Measurements from ENCODE around the gene POTEI. TPM values are rescaled to one million over a fixed set of nuclear protein-coding genes. Genes with fewer than 3 reads are reported as not detected.
"Not testable (repeated sequence)": the region's sequence is repeated elsewhere in the genome, so short reads cannot be mapped to it uniquely, and the experiment has no call there.

POTEI gene
- total RNA-seq (not detected), polyA plus RNA-seq (not detected)

GRCh38 chr2:130509228-130509627, at the start of gene POTEI:
POTEI (minus strand) TSS chr2:130509328; CDS start chr2:130509235, 93 bp downstream.
- not testable (repeated sequence) for H3K9me3 Mint-ChIP-seq; H3K36me3 Mint-ChIP-seq; H3K9me3 ChIP-seq (ENCODE audit: control insufficient read depth in 2 of 2, low read length in 2 of 2); H3K27me3 Mint-ChIP-seq; H3K27ac ChIP-seq (ENCODE audit: insufficient read depth, low read length, poor library complexity, severe bottlenecking); H3K4me3 Mint-ChIP-seq; H3K4me3 ChIP-seq (ENCODE audit: low read depth, low read length); H3K36me3 ChIP-seq (ENCODE audit: control insufficient read depth, insufficient read depth, low read length); H3K27me3 ChIP-seq (ENCODE audit: control insufficient read depth, insufficient read depth, low read length); H3K4me1 ChIP-seq (ENCODE audit: control insufficient read depth, insufficient read depth, low read length, poor library complexity, severe bottlenecking); H3K4me1 Mint-ChIP-seq; DNase-seq; ATAC-seq (ENCODE audit: low read depth in 2 of 2); H3K27ac Mint-ChIP-seq

- not testable (repeated sequence) for H3K4me1 ChIP-seq (ENCODE audit: control insufficient read depth, insufficient read depth, low read length, poor library complexity, severe bottlenecking); H3K27ac ChIP-seq (ENCODE audit: insufficient read depth, low read length, poor library complexity, severe bottlenecking); H3K9me3 Mint-ChIP-seq; H3K27me3 Mint-ChIP-seq; H3K27me3 ChIP-seq (ENCODE audit: control insufficient read depth, insufficient read depth, low read length); H3K36me3 ChIP-seq (ENCODE audit: control insufficient read depth, insufficient read depth, low read length); H3K27ac Mint-ChIP-seq; H3K4me1 Mint-ChIP-seq; H3K4me3 Mint-ChIP-seq; H3K36me3 Mint-ChIP-seq; ATAC-seq (ENCODE audit: low read depth in 2 of 2); H3K9me3 ChIP-seq (ENCODE audit: control insufficient read depth in 2 of 2, low read length in 2 of 2); H3K4me3 ChIP-seq (ENCODE audit: low read depth, low read length); DNase-seq
Measured at GRCh38 chr2:130556441-130556840, 47.3 kb upstream of the POTEI start.

GRCh38 chr2:130554178-130554577, 45.0 kb upstream of the POTEI start:
- not testable (repeated sequence) for DNase-seq; H3K27me3 Mint-ChIP-seq; H3K9me3 ChIP-seq (ENCODE audit: control insufficient read depth in 2 of 2, low read length in 2 of 2); H3K4me3 Mint-ChIP-seq; H3K4me1 ChIP-seq (ENCODE audit: control insufficient read depth, insufficient read depth, low read length, poor library complexity, severe bottlenecking); H3K36me3 ChIP-seq (ENCODE audit: control insufficient read depth, insufficient read depth, low read length); H3K9me3 Mint-ChIP-seq; H3K27ac Mint-ChIP-seq; H3K27ac ChIP-seq (ENCODE audit: insufficient read depth, low read length, poor library complexity, severe bottlenecking); H3K36me3 Mint-ChIP-seq; H3K27me3 ChIP-seq (ENCODE audit: control insufficient read depth, insufficient read depth, low read length); ATAC-seq (ENCODE audit: low read depth in 2 of 2); H3K4me1 Mint-ChIP-seq; H3K4me3 ChIP-seq (ENCODE audit: low read depth, low read length)

GRCh38 chr2:130549475-130549874, 40.3 kb upstream of the POTEI start:
- not testable (repeated sequence) for DNase-seq; H3K9me3 Mint-ChIP-seq; H3K4me3 Mint-ChIP-seq; H3K4me1 Mint-ChIP-seq; H3K4me1 ChIP-seq (ENCODE audit: control insufficient read depth, insufficient read depth, low read length, poor library complexity, severe bottlenecking); H3K27ac ChIP-seq (ENCODE audit: insufficient read depth, low read length, poor library complexity, severe bottlenecking); ATAC-seq (ENCODE audit: low read depth in 2 of 2); H3K27me3 ChIP-seq (ENCODE audit: control insufficient read depth, insufficient read depth, low read length); H3K4me3 ChIP-seq (ENCODE audit: low read depth, low read length); H3K9me3 ChIP-seq (ENCODE audit: control insufficient read depth in 2 of 2, low read length in 2 of 2); H3K36me3 ChIP-seq (ENCODE audit: control insufficient read depth, insufficient read depth, low read length); H3K27ac Mint-ChIP-seq; H3K36me3 Mint-ChIP-seq; H3K27me3 Mint-ChIP-seq

DNA sequence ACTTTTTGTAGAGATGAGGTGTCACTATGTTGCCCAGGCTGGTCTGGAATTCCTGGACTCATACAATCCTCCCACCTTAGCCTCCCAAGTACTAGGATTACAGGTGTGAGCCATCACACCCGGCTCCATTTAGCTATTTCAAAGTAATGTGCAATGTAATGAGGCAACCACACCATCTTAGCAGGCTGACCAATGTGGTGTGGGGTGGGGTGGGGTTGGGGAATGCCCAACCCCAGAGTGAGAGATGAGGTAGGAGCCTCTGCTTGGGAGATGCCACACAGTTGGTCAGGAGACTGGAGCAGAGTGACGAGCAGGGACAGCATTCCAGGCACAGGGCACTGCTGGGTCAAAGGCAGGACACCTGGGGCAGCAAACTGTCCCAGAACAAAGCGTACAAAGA, 39.3 kb upstream of the POTEI start:
- H3K27me3 Mint-ChIP-seq; H3K4me1 ChIP-seq (ENCODE audit: control insufficient read depth, insufficient read depth, low read length, poor library complexity, severe bottlenecking); H3K4me1 Mint-ChIP-seq; H3K27ac Mint-ChIP-seq; H3K4me3 Mint-ChIP-seq; H3K36me3 Mint-ChIP-seq; H3K9me3 Mint-ChIP-seq; ATAC-seq (ENCODE audit: low read depth in 2 of 2); H3K27me3 ChIP-seq (ENCODE audit: control insufficient read depth, insufficient read depth, low read length); DNase-seq; H3K4me3 ChIP-seq (ENCODE audit: low read depth, low read length); H3K36me3 ChIP-seq (ENCODE audit: control insufficient read depth, insufficient read depth, low read length); H3K27ac ChIP-seq (ENCODE audit: insufficient read depth, low read length, poor library complexity, severe bottlenecking); H3K9me3 ChIP-seq (ENCODE audit: control insufficient read depth in 2 of 2, low read length in 2 of 2): not testable (repeated sequence)

- H3K4me3 ChIP-seq (ENCODE audit: low read depth, low read length); H3K27ac ChIP-seq (ENCODE audit: insufficient read depth, low read length, poor library complexity, severe bottlenecking); DNase-seq; H3K4me1 Mint-ChIP-seq; H3K4me3 Mint-ChIP-seq; H3K9me3 Mint-ChIP-seq; H3K9me3 ChIP-seq (ENCODE audit: control insufficient read depth in 2 of 2, low read length in 2 of 2); H3K27me3 ChIP-seq (ENCODE audit: control insufficient read depth, insufficient read depth, low read length); H3K27me3 Mint-ChIP-seq; H3K27ac Mint-ChIP-seq; H3K36me3 ChIP-seq (ENCODE audit: control insufficient read depth, insufficient read depth, low read length); H3K36me3 Mint-ChIP-seq; H3K4me1 ChIP-seq (ENCODE audit: control insufficient read depth, insufficient read depth, low read length, poor library complexity, severe bottlenecking); ATAC-seq (ENCODE audit: low read depth in 2 of 2): not testable (repeated sequence)
Measured at GRCh38 chr2:130544978-130545377, 35.9 kb upstream of the POTEI start.

DNA sequence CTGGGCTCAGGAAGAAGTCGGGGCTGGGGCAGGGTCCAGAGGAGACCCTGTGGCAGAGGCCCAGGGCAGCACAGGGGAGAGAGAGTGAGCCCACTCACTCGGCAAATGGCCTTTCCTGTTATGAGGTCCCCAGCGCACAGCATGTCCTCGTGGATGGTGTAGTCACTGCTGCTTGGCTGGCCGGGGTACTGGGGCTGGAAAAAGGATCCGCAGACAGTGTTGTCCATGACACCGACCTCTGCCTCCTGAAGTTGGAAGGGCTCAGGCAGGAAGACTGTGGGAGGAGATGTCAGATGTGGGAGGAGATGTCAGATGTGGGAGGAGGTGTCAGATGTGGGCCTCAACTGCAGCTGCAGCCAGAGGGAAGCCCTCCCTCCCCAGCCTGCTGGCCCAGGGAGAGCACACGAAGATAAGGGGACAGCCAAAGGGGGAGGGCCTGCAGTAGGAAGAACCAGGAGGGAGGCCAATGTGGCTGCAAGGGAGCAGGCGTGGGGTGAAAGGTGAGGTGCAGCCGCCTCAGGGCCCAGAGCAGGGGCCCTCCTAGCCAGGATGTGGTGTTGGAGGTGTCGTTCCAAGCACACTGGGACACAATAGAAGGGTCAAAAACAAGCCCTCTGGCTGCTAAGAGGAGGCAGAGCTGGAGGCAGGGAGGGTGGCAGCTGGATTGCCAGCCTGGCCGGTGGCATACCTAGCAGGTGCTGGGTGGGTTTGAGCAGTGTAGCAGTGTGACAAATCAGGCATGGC, 34.8 kb upstream of the POTEI start:
- not testable (repeated sequence) for H3K36me3 ChIP-seq (ENCODE audit: control insufficient read depth, insufficient read depth, low read length); H3K4me3 ChIP-seq (ENCODE audit: low read depth, low read length); H3K27me3 ChIP-seq (ENCODE audit: control insufficient read depth, insufficient read depth, low read length); H3K27me3 Mint-ChIP-seq; H3K9me3 Mint-ChIP-seq; H3K27ac Mint-ChIP-seq; H3K27ac ChIP-seq (ENCODE audit: insufficient read depth, low read length, poor library complexity, severe bottlenecking); H3K36me3 Mint-ChIP-seq; ATAC-seq (ENCODE audit: low read depth in 2 of 2); DNase-seq; H3K9me3 ChIP-seq (ENCODE audit: control insufficient read depth in 2 of 2, low read length in 2 of 2); H3K4me1 Mint-ChIP-seq; H3K4me3 Mint-ChIP-seq; H3K4me1 ChIP-seq (ENCODE audit: control insufficient read depth, insufficient read depth, low read length, poor library complexity, severe bottlenecking)

DNA sequence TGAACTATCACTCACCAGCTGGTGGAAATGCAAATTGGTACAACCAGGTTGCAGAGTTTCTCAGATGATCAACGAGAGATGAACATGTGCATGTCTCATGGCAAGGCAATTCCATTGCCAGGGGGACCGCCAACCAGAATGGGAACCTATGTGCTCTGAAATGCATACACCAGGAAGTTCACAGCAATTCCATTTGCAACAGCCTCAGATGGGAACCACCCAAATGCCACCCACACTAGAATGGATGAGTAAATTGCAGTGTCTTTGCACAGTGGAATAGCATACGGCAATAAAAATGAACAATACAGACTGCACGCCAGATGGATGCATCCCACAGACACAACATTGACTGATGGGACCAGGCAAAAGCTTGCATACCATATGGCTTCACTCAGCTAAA, 33.7 kb upstream of the POTEI start:
- H3K27ac ChIP-seq (ENCODE audit: insufficient read depth, low read length, poor library complexity, severe bottlenecking); H3K27ac Mint-ChIP-seq; H3K4me1 Mint-ChIP-seq; H3K27me3 ChIP-seq (ENCODE audit: control insufficient read depth, insufficient read depth, low read length); H3K27me3 Mint-ChIP-seq; H3K36me3 ChIP-seq (ENCODE audit: control insufficient read depth, insufficient read depth, low read length); DNase-seq; ATAC-seq (ENCODE audit: low read depth in 2 of 2); H3K4me1 ChIP-seq (ENCODE audit: control insufficient read depth, insufficient read depth, low read length, poor library complexity, severe bottlenecking); H3K36me3 Mint-ChIP-seq; H3K9me3 Mint-ChIP-seq; H3K4me3 ChIP-seq (ENCODE audit: low read depth, low read length); H3K9me3 ChIP-seq (ENCODE audit: control insufficient read depth in 2 of 2, low read length in 2 of 2); H3K4me3 Mint-ChIP-seq: not testable (repeated sequence)
